Jurkat, Clone E6-1 (cell line): ENCODE results near the gene PEX7.
A peak's percentile ranks its signal among the peaks of the same experiment; 100 is the strongest.
"Not testable (repeated sequence)": the region's sequence is repeated elsewhere in the genome, so short reads cannot be mapped to it uniquely, and the experiment has no call there.

Experiments
- DNase-seq: peaks from one replicate; pipeline ENCODE4 v3.0.0-alpha.2; 2011; ENCODE audit warnings: low read depth, low spot score
- H3K4me3 ChIP-seq: 2 replicates; pipeline ENCODE4 v1.5.1; 2011; ENCODE audit warnings: mild to moderate bottlenecking, low read length, control low read depth, moderate library complexity

PEX7 gene

DNA sequence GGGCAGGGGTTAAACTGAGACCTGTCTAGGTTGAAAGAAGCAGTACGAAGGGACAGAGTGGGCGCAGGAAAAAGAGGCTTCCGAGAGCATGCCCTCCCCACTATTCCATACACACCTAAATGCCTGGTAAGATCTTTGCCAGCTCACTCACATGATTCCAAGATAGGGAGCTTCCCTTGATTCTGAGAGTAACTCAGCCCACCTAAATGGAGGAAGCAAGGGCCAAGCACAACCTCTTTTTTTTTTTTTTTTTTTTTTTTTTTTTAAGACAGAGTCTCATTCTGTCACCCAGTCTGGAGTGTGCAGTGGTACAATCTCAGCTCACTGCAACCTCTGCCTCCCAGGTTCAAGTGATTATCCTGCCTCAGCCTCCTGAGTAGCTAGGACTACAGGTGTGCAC, 33.0 kb upstream of the PEX7 start:
- H3K4me3 ChIP-seq = not testable (repeated sequence)

DNA sequence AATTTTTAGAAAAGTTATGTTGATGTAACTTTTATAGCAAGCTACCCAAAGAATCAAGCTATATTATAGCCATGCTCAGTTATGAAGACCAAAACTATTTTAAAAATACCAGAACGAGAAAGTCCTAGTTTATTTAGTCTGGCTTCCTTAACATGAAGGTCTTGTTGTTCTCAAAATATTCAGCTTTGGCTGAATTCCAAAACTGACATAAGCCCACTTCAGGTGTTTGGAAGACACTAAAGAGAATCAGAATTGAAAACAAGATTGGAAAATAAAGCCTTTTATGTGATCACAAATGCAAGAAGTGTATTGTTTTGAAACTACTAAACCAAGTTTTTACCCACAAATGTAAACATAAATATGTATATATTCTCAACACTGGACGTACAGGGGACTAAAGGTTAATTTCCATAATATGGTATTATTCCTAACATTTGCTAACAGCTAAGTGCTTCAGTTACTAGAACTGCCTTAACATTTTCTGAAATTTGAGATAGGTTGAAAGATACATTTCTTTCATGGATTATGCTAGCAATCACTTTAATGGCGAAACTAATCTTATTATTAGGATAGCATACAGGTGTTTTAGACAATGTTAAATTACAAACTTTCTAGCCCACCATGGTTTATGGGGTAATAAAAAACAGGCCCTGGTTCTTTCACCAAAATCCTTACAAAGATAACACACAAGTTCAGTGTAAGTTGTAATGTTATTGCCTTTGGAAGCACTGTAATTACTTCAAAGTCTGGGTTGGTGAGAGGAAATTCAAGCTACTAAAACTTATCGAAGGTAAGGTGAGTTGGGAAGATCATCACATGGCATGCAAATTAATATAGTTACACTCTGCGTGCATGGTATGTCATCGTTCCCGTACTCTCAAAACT, 31.7 kb upstream of the PEX7 start:
- no peak overlapping the region for H3K4me3 ChIP-seq
- no peak for DNase-seq

More for the DNA sequence above, 33.0 kb upstream of the PEX7 start:
- not testable (repeated sequence) for DNase-seq

DNA sequence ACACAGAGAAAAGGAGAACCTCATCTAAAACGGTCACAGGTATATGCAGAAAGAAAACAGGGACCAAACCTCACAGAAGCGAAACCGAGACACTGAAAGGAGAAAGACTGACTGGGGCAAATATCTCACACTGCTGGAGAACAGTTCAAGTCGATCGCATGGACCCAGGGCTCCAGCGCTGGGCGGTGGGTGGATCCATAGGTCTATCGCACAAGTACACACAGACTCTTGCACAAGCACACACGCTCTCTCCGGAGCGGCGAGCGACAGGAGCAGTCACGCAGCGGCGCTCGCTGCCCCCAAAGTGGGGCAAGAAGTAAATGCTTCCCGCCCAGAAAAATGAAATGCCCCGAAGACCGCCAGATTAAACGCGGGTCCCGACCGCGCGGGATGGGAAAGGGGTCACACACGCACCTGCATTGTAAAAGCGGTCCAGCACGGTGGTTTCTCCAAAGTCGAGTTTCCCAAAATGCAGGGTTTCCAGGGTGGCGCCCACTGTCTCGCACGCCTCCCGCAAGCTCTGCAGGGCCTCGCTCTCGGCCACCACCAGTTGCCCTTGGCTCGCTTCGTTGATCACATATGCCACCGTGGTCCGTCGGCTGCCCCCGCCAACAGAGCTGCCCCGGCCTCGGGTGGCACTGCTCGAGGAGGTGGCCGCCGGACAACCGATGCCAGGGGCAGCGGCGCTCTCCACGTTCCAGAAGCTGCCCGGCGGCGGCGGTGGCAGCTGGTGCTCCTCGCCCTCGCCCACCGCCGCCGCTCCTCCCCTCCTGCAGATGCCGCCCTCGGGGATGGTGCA, 30.9 kb upstream of the PEX7 start:
- peak overlapping the region; percentile 80 for H3K4me3 ChIP-seq
- no peak for DNase-seq

DNA sequence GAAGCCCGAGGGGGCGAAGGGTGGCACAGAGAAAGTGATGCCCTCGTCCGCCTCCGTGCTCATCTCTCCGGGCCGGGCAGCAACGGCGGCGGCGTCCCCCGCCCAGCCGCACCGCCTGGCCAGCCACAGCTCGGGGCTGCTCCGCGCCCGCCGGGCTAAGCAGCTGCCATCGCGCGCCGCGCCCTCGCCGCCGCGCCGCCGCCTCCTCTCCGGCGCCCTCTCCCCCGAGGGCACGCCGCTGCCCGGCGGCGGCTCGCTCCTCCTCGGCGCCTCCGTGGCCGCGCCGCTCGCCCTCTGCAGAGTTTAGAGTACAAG, 30.3 kb upstream of the PEX7 start:
- no peak for DNase-seq
- H3K4me3 ChIP-seq = peak overlapping the region; percentile 80

DNA sequence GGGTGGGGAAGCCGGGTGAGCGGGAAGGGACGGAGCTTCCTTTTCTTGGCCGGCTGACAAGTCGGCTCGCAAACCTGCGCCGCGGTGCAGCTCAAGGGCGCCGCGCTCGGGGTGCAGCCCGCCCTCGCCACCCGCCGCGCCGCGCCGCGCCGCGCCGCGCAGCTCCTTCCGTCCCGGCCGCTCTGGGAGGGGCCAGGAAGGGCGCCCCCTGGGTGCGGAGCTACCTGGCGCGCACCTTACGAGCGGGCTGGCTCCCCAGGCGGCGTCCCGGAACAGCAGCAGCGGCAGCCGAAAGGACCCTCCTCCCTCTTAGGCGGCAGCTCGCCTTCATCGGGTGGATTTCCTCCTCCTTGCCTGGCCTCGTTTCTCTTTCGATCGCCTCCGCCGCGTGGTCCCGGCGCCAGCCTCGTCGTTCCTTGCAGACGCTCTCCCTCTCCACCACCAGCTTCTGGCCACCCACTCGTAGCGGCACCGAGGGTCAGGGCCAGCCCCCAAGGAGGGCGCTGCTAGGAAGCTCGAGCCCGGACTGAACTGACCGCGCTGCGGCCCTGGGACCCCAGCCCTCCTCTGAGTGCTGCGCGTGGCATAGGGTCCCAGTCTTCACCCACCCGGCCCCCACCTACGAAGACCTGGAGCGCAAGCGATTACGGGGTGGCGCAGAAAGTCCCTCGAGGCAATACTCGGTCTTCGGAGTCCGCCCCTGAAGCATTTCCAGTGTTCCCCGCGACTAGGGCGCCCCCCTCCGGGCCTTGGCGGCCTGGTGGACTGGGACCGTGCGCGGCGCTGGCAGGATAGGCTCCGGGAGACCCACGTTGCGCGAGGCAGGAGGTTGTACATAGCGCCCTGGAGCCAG, 29.8 kb upstream of the PEX7 start, which contains the start of gene MAP3K5:
MAP3K5 (minus strand) TSS at position 68 of the 853 bp plus-strand sequence. CDS start 320 bp downstream, outside the sequence.
- DNase-seq = peak; percentile 81
- peak within 1 kb of the TSS; percentile 80 for H3K4me3 ChIP-seq

DNA sequence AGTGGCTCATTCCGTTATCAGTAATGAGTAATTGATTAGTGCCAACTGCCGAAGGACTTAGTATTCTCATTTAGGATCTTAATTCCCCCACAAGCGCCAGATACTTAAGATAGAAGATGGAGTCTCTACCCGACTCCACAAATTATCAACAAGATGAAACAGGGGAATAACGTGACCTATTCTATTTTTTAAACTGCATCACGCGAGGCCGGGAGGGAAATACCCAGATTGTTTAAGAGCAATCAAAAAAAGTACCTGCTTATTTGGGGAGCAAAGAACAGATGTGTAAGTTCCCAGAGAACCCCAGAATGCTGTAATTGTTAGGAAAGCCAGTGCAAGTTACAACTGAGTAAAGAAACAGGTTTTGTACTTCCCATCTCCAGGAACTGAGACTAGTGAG, 29.0 kb upstream of the PEX7 start:
- H3K4me3 ChIP-seq = peak overlapping the region; percentile 80
- no peak for DNase-seq

DNA sequence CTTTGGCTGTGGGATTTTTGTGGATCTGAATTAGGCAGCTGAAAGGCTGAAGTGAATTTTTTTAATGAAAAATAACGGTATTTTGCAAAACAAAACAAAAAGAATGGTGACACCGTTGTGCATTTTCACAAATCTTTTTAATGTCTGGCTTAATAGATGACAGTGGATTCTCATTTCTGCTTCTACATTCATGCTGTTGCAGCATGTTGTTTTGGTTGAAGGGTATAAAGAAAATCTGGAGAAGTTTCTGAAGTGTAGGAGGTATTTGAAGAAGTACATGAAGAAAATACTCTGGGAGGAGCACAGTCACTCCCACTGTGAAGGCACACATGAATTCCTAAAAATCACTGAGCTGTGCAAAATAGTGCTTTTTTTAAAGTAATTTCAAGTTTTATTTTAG, 27.0 kb upstream of the PEX7 start:
- no peak for DNase-seq
- H3K4me3 ChIP-seq = no peak overlapping the region

DNA sequence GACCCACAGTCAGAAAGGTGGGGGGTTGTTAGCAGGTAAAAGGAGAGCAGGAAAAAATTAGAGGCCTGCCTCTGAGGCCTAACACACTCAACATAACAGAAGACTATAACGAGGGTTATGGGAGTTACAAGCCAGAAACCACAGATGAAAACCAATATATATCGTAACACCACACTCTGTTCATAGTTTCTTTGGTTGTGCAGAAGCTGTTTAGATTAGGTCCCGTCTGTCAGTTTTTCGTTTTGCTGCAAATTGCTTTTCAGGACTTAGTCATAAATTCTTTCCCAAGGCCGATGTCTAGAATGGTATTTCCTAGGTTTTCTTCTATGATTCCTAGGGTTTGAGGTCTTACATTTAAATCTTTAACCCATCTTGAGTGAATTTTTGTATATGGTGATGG, 26.4 kb upstream of the PEX7 start:
- DNase-seq = no peak
- H3K4me3 ChIP-seq = no peak overlapping the region

DNA sequence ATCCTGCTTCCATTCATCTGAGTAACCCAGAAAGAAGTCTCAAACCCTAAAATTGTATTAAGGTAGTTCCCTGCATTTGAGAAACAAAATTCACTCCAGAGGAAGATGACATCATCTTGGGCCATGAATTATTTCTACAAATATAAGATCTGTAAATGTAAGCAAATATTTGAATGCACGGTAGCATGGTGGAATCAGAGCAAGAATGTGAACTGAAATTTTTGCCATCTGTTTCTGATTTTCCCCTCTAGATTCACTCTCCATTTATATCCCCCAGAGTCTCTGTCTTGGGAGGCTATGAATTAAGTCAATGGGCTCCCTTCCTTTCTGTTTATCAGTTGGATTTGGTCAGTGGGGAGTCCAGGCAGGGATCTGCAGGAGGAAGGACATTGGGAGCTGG, 24.3 kb upstream of the PEX7 start:
- no peak overlapping the region for H3K4me3 ChIP-seq

DNA sequence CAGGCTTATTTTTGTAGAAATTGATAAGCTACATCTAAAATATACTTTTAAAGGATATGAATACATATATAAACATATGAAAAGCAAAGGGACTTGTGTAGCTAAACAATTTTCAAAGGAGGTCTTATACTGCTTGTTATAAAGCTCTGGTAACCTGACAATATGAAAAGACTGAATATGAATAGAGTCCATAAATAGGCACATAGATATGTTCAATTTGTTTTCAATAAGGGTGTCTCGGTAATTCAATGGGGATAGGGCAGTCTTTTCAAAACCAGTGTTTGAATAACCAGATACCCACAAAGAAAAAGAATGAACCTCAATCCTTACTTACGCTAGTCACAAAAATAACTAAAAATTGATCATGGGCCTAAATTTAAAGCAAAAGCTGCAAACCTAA, 20.8 kb upstream of the PEX7 start:
- H3K4me3 ChIP-seq = no peak overlapping the region
- DNase-seq = no peak

More for the DNA sequence above, 24.3 kb upstream of the PEX7 start:
- DNase-seq = no peak

DNA sequence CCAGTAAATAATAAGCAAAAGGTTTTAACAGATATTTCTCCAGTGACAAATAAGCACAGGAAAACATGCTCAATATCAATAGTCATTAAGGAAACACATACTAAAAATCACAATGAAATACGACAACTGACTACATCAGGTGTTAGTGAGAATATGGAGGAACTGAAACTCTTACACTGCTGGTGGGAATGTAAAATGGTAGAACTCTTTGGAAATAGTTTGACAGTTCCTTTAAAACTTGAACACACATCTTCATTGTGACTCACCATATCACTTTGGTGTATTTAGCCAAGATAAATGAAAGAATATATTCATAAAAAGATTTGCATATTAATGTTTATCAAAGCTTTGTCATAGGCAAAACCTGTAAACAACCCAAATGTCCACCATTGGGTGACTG, 18.8 kb upstream of the PEX7 start:
- H3K4me3 ChIP-seq = no peak overlapping the region
- no peak for DNase-seq

DNA sequence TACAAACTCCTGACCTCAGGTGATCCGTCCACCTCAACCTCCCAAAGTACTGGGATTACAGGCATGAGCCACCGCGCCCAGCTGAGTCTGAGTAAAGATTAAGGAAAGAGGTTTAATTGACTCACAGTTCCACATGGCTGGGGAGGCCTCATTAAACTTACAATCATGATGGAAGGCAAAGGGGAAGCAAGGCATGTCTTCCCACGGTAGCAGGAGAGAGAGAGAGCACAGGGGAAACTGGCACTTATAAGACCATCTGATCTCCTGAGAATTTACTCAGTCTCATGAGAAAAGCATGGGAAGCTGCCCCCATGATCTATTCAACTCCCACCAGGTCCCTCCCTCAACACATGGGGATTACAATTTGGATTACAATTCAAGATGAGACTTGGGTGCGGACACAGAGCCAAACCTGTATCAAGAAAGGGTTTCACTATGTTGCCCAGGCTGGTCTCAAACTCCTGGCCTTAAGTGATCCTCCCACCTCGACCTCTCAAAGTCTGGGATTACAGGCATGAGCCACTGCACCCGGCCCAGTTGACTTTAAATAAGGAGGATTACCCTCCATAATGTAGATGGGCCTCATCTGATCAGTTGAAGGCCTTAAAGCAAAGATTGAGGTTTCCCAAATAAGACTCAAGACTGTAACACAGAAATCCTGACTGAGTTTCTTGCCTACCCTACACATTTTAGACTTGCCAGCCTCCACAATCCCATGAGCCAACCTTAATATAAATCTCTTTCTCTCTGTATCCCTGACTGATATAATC, 13.1 kb upstream of the PEX7 start:
- H3K4me3 ChIP-seq = no peak overlapping the region

DNA sequence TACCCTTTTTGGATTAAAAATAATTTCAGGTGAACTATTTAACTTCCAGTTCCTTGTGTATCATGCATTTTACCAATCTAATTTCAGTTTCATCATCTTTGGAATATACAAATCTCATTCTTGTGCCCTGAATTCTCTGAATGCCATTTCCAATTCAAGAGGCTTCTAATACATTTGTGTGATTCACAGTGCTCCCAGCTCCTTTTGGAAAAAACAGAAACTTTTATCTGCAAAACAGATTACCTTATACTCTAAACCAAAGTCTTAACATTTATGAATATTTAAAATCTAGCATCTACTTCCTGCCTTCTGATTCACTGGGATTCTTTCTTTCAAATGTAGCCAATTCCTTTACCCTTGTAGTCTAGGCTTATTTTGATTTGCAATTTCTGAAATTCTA, 11.1 kb upstream of the PEX7 start:
- no peak for DNase-seq
- no peak overlapping the region for H3K4me3 ChIP-seq

More for the DNA sequence above, 13.1 kb upstream of the PEX7 start:
- no peak for DNase-seq

DNA sequence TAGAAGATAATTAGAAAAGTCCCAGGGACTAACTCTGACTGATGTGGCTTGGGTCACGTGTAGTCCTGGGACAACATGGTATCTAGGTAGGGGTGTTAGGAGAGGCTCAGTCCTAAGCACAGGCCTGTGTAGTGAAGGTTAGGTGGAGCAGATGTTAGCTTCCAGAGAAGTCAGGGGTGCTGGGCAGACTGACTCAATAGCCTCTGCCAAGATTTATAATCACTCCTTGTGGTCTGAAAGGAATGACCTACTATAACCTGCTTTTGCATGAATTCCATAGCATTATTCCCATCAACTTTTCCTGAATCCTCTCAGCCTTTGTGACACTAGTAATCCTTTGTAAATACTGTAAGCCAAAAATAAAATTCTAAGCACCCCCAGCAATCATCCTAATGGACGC, 10.2 kb upstream of the PEX7 start:
- no peak for DNase-seq

DNA sequence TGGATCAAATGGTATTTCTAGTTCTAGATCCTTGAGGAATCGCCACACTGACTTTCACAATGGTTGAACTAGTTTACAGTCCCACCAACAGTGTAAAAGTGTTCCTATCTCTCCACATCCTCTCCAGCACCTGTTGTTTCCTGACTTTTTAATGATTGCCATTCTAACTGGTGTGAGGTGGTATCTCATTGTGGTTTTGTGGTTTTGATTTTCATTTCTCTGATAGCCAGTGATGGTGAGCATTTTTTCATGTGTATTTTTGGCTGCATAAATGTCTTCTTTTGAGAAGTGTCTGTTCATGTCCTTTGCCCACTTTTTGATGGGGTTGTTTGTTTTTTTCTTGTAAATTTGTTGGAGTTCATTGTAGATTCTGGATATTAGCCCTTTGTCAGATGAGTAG, 6.8 kb upstream of the PEX7 start:
- not testable (repeated sequence) for H3K4me3 ChIP-seq, DNase-seq

More for the DNA sequence above, 10.2 kb upstream of the PEX7 start:
- no peak overlapping the region for H3K4me3 ChIP-seq

DNA sequence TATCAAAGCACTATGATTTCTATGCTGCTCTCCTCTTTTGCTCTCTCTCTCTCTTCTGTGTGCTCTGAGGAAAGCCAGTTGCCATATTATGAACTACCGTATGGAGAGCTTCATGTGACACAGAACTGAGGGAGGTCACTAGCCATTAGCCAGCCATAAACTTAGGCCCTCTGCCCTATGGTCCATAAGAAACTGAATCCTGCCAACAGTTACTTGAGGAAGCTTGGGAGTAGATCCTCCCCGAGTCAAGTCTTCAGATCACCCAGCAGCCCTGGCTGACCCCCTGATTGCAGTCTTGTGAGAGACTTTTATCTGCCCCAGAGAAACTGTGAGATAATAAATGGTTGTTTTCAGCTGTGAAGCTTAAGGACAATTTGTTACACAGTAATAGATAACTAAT, 5.7 kb upstream of the PEX7 start:
- DNase-seq = no peak

DNA sequence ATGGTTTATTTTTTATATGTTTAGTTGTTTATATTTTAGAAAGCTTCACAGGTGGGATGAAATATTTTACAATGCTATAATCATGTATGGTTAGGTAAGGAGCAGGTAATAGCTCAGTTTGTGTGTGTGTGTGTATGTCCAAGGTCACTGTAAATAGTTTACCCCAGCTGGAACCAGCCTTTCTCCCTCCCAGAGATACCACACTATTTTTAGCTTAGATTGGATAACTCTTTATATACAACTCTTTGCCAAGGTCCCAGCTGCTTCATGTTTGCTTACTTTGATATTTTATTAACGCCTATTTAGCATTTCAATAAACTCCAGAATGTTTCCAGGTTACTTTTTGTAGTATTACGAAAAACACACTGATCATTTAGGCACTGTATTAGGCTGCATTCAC, 1.8 kb upstream of the PEX7 start:
- no peak overlapping the region for H3K4me3 ChIP-seq
- no peak for DNase-seq

More for the DNA sequence above, 5.7 kb upstream of the PEX7 start:
- no peak overlapping the region for H3K4me3 ChIP-seq

DNA sequence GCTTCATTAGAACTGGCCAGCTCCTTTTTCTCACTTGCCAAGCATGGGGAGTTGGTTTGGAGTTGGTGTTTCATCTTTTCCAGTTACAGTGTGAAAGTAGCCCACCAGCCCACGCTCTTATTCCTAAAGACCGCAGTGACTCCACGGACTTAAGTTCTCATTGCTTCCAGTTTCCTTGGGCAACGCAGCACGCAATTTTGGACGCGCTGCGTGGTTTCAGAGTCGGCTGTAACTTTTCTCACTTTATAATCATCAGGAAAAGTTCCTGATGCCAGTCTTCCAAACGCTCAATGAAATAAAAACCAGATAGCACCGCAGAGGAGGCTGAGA, 381 bp upstream of the PEX7 start:
- DNase-seq = no peak

DNA sequence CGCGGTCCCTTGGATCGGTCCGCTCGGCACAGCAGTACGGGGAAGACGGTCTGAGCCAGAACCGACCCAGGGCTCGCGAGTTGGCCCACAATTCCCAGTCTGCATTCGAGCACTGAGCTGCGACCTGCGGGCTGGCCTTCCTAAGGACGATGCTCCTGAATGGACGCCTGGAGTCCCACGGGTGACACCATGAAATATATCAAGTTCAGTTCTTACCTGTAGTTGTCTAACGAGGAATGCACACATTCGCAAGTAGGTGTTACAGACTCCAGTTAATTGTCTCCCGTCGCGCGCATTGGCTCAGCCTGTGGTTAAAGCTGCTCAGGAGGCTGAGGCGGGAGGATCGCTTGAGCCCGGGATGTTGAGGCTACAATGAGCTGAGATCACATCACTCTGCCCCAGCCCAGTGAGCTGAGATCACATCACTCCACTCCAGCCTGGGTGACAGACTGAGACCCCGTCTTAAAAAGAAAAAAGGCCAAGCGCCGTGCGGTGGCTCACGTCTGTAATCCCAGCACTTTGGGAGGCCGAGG, 802 bp downstream of the PEX7 start:
- no peak for DNase-seq
- H3K4me3 ChIP-seq = peak overlapping the region; percentile 66

More for the DNA sequence above, 381 bp upstream of the PEX7 start:
- peak overlapping the region; percentile 66 for H3K4me3 ChIP-seq
